ENCODE data around the gene KLF6. TPM values are rescaled to one million over a fixed set of nuclear protein-coding genes. Genes with fewer than 3 reads are reported as not detected.
"Not testable (repeated sequence)": the region's sequence is repeated elsewhere in the genome, so short reads cannot be mapped to it uniquely, and the experiment has no call there.

KLF6 gene
- total RNA-seq, 3 donors from 2014 or later: 270 to 371 (median 331) TPM

- no peak overlapping the region for H3K4me3 ChIP-seq
- no peak for ATAC-seq
- no peaks in the 10 kb centered on the region for H3K9me3 ChIP-seq
- no peaks in the 10 kb centered on the region for H3K36me3 ChIP-seq (ENCODE audit: low read depth)
- DNase-seq: no peak
- no peak for TF ChIP-seq CTCF (IDR thresholded peaks at IDR 0.05)
- intact Hi-C loops (cut with DNase I, micrococcal nuclease): no loop called here
- H3K4me1 ChIP-seq (ENCODE audit: low read depth): no peaks in the 10 kb centered on the region
Measured at GRCh38 chr10:3738855-3739350, 46.1 kb downstream of the KLF6 start.

DNA sequence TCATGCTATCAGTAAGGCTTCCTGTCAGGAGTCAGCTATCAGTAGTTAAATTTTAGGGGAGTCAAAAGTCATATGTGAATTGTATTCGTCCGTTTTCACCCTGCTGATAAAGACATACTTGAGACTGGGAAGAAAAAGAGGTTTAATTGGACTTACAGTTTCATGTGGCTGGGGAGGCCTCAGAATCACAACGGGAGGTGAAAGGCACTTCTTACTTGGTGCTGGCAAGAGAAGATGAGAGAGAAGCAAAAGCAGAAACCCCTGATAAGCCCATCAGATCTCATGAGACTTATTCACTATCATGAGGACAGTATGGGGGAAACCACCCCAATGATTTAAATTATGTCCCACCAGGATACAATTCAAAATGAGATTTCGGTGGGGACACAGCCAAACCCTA lies 47.1 kb downstream of the KLF6 start:
- no peaks in the 10 kb centered on the region for H3K36me3 ChIP-seq (ENCODE audit: low read depth)
- H3K9me3 ChIP-seq: no peaks in the 10 kb centered on the region
- no peak overlapping the region for H3K4me3 ChIP-seq
- intact Hi-C loops (cut with DNase I, micrococcal nuclease): no loop called here
- no peak for TF ChIP-seq CTCF (IDR thresholded peaks at IDR 0.05)
- ATAC-seq (no peak), DNase-seq (no peak)
- H3K4me1 ChIP-seq (ENCODE audit: low read depth): no peaks in the 10 kb centered on the region

DNA sequence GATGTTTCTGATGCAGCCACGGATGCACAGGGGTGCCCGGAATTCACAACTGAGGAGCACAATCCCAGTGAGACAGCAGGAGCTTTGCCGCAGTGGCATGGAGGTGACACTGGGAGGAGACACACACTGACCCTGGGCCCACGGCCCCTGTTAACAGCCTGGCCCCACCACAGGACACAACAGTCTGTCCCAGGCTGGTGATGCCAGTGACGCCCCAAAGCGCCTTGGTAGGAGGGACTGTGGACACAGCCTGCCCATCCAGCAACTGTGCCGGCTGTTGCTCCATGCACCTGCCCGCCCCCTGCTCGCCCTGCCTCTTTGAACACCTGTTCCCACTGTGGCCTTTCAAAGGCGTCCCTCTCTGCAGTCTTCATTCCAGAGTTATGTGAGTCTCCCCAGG lies 49.8 kb downstream of the KLF6 start:
- peak; percentile 49 for ATAC-seq

DNA sequence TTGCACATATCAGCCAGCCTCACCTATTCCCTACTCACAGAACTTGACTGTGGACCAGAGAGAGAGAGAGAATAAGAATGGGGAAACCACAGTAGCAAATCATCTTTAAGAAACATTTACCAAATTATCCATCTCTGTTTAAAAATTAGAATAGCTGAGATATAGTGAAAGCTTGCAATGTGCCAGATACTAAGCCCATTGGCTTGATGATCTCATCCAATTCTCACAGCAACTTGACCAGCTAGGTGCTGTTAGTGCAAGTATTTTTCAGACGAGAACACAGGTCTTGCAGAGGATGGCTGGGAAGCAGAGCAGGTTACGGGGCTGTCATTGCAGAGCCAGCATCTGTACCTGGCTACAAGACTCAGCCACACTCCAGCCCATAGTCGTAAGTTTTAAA lies 50.9 kb downstream of the KLF6 start:
- no peak for ATAC-seq
- H3K9me3 ChIP-seq: no peaks in the 10 kb centered on the region

More for the DNA sequence above, 49.8 kb downstream of the KLF6 start:
- H3K4me3 ChIP-seq: no peak overlapping the region
- TF ChIP-seq CTCF (IDR thresholded peaks at IDR 0.05): no peak
- intact Hi-C loops (cut with DNase I, micrococcal nuclease): no loop called here
- DNase-seq: peak in 1 of 3 donors; percentile 49
- H3K9me3 ChIP-seq: no peaks in the 10 kb centered on the region
- H3K4me1 ChIP-seq (ENCODE audit: low read depth): no peaks in the 10 kb centered on the region
- H3K36me3 ChIP-seq (ENCODE audit: low read depth): no peaks in the 10 kb centered on the region

DNA sequence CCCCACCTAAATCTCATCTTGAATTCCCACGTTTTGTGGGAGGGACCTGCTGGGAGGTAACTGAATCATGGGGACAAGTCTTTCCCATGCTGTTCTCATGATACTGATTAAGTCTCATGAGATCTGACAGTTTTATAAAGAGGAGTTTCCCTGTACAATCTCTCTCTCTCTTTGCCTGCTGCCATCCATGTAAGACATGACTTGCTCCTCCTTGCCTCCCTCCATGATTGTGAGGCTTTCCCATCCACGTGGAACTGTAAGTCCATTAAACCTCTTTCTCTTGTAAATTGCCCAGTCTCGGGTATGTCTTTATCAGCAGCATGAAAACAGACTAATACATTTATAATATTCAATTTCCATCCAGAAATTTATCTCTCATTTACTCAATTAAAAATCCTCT lies 52.8 kb downstream of the KLF6 start:
- H3K4me1 ChIP-seq (ENCODE audit: low read depth); ATAC-seq; DNase-seq; H3K4me3 ChIP-seq; intact Hi-C loops (cut with DNase I, micrococcal nuclease); H3K9me3 ChIP-seq; H3K36me3 ChIP-seq (ENCODE audit: low read depth): not testable (repeated sequence)

More for the DNA sequence above, 50.9 kb downstream of the KLF6 start:
- no peak overlapping the region for H3K4me3 ChIP-seq
- H3K36me3 ChIP-seq (ENCODE audit: low read depth): no peaks in the 10 kb centered on the region
- intact Hi-C loops (cut with DNase I, micrococcal nuclease): no loop called here
- DNase-seq: no peak
- no peak for TF ChIP-seq CTCF (IDR thresholded peaks at IDR 0.05)
- H3K4me1 ChIP-seq (ENCODE audit: low read depth): no peaks in the 10 kb centered on the region

DNA sequence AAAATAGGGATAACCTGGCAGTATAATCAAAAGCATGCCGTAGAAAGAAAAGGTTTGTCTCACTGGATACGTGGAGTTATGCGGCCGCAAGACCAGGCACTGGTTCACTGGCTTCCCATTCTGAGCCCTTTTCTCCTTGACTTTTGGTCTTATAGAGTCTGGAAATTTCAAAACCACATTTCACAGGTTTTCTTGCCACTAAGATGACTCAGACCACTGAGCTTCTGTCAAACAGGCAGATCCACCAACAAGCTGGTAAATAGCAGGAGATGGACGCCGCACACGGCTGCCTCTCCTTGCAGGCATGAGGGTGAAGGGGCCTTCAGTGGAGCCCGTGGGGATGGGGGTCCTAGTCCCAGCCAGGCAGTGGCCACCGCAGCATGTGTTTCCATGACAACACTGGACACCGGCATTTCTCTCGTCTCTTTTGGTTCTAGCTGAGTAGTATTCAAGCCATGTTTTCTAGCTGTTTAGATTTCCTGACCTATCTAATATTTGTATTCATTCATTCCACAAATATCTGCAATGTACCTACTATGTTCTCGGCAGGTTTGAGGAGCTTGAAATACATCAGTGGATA lies 55.5 kb downstream of the KLF6 start:
- ATAC-seq: no peak
- no peaks in the 10 kb centered on the region for H3K36me3 ChIP-seq (ENCODE audit: low read depth)
- intact Hi-C loops (cut with DNase I, micrococcal nuclease): no loop called here

More for the DNA sequence above, 55.5 kb downstream of the KLF6 start:
- Histone ChIP-seq H3K4me1 (ENCODE audit: low read depth) (no peaks in the 10 kb centered on the region), H3K4me3 (no peak overlapping the region), H3K9me3 (no peaks in the 10 kb centered on the region)
- DNase-seq: no peak
- TF ChIP-seq CTCF (IDR thresholded peaks at IDR 0.05): no peak

Measured in mucosa of descending colon (tissue), 3 donors.